WI38 (cell line): ENCODE results near the gene GTF2E1.
A peak's percentile ranks its signal among the peaks of the same experiment; 100 is the strongest.

Experiments used
- H3K4me3 ChIP-seq: 2 replicates; pipeline ENCODE4 v1.5.1; 2011; ENCODE audit warnings: low read depth, mild to moderate bottlenecking, control low read depth, low read length
- CTCF ChIP-seq: IDR thresholded peaks from 2 replicates; pipeline ENCODE4 v1.5.1; 2012; ENCODE audit warnings: low read depth, mild to moderate bottlenecking, control low read depth, low read length

The GTF2E1 gene

GRCh38 chr3:120769436-120769835, 26.9 kb downstream of the GTF2E1 start:
- H3K4me3 ChIP-seq: no peak overlapping the region
- no peak for TF ChIP-seq CTCF

- no peak overlapping the region for H3K4me3 ChIP-seq
Measured at GRCh38 chr3:120770891-120771290, 28.3 kb downstream of the GTF2E1 start.

GRCh38 chr3:120772081-120772480, 29.5 kb downstream of the GTF2E1 start:
- H3K4me3 ChIP-seq: no peak overlapping the region
- no peak for TF ChIP-seq CTCF

More at GRCh38 chr3:120770891-120771290, 28.3 kb downstream of the GTF2E1 start:
- TF ChIP-seq CTCF: no peak

GRCh38 chr3:120773932-120774331, 31.4 kb downstream of the GTF2E1 start:
- no peak for TF ChIP-seq CTCF
- H3K4me3 ChIP-seq: no peak overlapping the region

GRCh38 chr3:120775411-120775810, 32.9 kb downstream of the GTF2E1 start:
- no peak for TF ChIP-seq CTCF
- H3K4me3 ChIP-seq: no peak overlapping the region

GRCh38 chr3:120778776-120779175, 36.2 kb downstream of the GTF2E1 start:
- TF ChIP-seq CTCF: no peak

GRCh38 chr3:120780977-120781376, 38.4 kb downstream of the GTF2E1 start:
- peak overlapping the region; percentile 34 for H3K4me3 ChIP-seq
- TF ChIP-seq CTCF: no peak

More at GRCh38 chr3:120778776-120779175, 36.2 kb downstream of the GTF2E1 start:
- no peak overlapping the region for H3K4me3 ChIP-seq

GRCh38 chr3:120785832-120786231, 43.3 kb downstream of the GTF2E1 start:
- peak overlapping the region; percentile 10; the same call in 1 of the 2 replicates for H3K4me3 ChIP-seq
